Measurements from ENCODE around the gene POMT2.
"Not testable (repeated sequence)": the region's sequence is repeated elsewhere in the genome, so short reads cannot be mapped to it uniquely, and the experiment has no call there.

Gene POMT2, protein sequence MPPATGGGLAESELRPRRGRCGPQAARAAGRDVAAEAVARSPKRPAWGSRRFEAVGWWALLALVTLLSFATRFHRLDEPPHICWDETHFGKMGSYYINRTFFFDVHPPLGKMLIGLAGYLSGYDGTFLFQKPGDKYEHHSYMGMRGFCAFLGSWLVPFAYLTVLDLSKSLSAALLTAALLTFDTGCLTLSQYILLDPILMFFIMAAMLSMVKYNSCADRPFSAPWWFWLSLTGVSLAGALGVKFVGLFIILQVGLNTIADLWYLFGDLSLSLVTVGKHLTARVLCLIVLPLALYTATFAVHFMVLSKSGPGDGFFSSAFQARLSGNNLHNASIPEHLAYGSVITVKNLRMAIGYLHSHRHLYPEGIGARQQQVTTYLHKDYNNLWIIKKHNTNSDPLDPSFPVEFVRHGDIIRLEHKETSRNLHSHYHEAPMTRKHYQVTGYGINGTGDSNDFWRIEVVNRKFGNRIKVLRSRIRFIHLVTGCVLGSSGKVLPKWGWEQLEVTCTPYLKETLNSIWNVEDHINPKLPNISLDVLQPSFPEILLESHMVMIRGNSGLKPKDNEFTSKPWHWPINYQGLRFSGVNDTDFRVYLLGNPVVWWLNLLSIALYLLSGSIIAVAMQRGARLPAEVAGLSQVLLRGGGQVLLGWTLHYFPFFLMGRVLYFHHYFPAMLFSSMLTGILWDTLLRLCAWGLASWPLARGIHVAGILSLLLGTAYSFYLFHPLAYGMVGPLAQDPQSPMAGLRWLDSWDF

GRCh38 chr14:77320238-77320935, at the start of gene POMT2:
TSS of gene POMT2 (minus strand) at chr14:77320883. CDS start at chr14:77320681, 202 bp downstream.
- peak; percentile 89 for DNase-seq

GRCh38 chr14:77369285-77369684, 48.6 kb upstream of the POMT2 start:
- peak; percentile 60 for DNase-seq

DNA sequence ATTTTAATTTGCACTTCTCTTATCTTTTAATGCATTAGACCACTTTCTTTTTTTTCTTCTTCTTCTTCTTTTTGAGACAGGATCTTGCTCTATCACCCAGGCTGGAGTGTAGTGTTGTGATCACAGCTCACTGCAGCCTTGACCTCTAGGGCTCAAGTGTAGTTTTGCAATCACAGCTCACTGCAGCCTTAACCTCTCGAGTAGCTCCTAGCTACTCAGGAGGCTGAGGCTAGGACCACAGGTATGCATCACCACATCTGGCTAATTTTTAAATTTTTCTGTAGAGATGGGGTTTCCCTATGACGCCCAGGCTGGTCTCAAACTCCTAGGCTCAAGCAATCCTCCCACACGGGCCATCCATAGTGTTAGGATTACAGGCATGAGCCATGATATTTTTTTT, 43.5 kb upstream of the POMT2 start:
- peak; percentile 45 for DNase-seq

DNA sequence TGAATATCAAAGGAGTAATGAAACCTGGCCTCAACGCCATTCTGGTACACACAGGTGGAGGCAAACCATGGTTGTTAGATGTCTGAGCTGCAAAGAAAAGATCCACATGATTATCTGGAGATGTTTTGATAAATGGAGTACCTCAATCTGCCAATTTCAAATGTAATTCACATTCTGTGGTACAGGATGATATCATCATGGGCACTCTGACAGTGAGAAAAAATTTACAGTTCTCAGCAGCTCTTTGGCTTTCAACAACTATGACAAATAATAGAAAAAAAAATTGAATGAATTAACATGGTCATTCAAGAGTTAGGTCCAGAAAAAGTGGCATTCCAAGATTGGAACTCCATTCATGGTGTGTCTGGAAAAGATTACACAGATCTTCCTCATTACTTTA, 38.9 kb upstream of the POMT2 start:
- no peak for DNase-seq

DNA sequence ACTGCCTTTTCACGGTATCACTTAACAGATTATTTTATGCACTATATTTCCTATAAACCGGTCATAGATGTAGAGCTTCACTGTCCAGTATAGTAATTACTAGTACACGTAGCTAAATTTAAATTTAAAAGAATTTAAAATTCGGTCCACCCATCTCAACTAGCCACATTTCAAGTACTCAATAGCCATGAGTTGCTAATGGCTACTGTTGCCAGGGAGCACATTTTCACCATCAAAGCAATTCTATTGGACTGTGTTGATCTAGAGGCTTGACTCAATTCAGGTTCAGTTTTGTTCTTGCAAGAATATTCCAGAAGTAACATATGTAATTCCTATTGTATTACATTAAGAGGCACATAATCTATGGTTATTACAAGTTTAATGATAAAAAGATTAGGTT, 36.2 kb upstream of the POMT2 start:
- DNase-seq, result no peak

DNA sequence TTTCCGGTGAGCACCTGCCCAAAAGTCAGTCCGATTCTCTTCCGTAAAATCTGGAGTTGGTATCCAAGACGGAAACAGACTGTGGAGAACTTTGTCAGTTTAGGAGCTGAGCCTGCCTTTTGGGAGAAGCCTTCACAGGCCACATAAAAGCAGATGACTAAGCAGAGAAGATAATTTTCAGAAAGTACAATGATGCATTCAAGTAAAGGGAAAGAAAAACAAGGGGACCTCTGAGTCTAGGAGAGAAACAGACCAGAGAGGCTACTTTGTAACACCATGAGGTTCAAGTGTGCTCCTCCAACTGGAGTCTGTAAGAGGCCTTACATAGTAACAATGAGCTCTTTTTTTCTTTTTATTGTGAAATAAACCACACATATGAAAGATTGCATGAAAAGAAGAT, 35.1 kb upstream of the POMT2 start:
- DNase-seq, result peak; percentile 12

GRCh38 chr14:77353469-77354141, 32.9 kb upstream of the POMT2 start:
- DNase-seq, result no peak

DNA sequence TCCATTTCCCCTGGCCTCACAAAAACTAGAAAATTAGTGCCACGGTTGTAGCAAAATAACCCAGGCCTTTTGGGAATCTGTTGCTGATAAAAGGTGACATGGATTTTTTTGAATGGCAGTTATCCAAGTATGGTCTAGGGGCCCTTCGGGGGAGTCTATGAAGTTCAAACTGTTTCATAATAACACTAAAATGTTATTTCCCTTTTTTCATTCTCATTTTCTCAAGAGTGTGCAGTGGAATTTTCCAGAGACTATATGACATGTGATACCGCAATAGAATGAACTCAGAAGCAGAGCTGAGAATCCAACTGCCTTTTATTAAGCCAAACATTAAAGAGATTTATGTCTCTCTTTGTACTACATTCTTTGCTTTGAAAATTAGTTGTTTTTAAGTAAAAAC, 27.1 kb upstream of the POMT2 start:
- DNase-seq, result peak; percentile 96

- no peak for DNase-seq
Measured at GRCh38 chr14:77346495-77346894, 25.8 kb upstream of the POMT2 start.

DNA sequence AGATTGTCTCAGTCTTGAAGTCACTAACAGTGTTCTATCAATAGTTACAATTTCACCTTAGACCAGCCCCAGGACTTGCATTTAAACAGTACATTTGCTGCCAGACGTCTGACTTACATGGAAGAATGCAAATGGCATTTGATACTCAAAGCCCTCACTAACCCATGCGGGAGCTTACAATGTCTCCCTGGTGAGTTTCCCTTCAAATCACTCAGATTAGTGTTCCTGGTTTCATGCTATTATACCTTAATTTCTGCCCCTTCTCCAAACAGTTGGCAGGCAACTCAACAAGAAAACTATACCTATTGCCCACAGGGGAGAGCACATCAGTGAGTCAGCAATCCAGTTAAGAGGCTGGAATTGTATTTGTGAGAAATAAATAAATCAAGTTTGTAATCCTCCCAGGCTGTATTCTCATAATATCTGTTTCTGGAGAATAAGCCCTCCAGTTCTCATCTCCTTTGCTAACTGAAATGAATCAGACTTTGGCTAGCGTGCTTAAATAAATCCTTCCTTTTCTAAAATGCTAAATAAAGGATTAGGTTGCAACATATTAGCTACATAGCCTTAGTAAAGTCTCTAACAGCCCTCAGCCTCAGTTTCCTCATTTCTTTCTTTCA, 23.8 kb upstream of the POMT2 start:
- peak; percentile 80 for DNase-seq

DNA sequence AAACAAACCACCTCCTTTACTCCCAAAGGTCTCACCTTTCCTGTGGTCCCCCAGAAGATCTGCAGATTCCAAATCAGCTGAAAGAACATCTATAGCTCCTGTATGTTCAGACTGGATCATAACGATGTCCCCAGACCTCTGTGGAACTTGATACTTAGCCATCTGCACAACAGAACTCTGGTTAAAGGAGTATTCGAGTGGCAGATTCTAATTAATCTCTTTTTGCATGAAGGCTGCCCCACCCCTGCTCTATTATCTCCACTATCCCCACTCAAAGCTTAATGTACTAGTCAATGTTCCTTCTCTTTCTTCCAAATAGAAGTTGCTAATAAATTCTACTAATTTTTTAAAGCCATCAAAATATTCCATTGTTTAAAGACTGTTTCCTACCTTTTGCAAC, 23.0 kb upstream of the POMT2 start:
- DNase-seq, result no peak

DNA sequence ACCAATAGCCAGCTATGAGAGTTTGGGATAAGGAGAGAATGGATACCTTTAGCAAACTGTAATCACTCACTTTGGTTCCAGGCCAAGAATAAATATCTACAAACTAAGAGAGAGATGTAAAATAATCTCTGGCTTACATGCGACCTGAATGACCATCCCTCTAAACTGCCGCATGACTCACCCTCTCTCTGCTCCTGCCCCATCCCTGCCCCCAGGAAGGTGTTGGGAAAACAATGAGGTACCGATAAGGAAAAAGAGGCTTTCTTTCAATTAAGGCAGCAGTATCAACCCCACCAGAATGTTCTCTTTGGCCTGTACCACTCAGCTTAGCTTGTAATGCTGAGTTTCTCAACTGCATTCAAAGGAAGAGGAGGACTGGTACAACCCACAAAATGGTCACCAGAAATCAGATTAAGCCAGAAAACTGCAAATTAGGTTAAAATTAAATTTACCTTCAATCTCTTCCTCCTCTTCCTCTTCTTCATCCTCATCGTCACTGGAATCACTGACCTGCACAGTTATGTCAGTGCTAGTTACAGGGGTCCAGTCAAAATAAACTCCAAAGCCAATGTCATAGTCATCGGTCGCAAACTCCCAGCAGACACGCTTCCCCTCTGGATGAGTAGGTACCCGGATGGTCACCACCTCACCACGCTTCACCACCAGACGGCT, 22.2 kb upstream of the POMT2 start:
- no peak for DNase-seq

DNA sequence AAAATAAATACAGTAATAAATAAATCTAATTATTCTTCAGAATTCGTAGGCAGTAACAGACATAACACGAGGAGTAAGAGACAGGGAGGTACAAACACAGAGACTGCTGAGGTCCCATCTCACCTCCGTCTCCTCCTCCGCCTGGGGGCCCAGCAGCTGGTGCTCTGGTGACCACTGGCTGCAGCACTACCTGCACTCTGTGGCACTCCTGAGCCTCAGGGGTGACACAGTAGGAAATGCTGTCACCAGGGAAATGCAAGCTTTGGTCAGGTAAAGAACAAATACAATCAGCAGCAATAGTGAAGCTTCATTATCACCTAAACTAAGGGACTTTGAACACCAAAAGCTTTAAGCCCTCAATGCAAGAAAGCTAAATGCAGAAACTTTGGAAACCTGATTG, 19.7 kb upstream of the POMT2 start:
- DNase-seq, result no peak

DNA sequence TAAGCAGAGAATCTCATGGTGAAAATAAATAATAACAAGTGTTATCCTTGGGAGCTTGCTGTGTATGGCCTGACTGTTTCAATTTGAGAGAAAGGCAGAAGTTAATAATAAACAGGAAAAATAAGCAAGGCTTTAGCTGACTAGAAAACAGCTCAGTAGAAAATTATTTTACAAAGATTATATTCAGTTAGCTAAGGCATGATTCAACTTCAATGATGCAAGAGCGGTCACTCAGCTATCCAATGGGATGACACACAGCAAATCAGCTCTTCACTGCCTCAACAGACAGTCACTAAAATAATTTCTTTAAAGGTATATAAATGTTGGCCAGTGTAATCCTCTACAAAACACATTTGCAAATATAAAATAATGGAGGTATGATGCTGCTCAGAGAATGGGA, 18.7 kb upstream of the POMT2 start:
- DNase-seq, result no peak

GRCh38 chr14:77338302-77338701, 17.6 kb upstream of the POMT2 start:
- DNase-seq, result no peak

DNA sequence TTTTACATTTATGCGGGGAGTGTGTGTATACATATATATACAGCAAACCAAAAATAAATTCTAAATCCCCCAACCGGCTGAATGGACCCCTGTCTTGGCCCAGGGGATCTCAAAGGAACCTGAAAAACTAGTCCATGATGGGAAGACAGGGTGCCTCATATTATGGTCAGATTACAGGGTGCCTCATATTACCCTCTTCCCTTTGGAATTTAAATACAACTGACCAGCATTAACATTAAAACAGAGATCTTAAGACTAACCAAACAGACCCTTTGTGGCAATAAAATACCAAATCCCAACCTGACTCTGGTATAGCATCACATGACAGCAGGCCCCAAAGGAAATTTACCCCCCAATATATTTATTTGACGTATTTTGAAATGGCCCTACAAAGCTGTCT, 17.2 kb upstream of the POMT2 start:
- DNase-seq, result no peak

DNA sequence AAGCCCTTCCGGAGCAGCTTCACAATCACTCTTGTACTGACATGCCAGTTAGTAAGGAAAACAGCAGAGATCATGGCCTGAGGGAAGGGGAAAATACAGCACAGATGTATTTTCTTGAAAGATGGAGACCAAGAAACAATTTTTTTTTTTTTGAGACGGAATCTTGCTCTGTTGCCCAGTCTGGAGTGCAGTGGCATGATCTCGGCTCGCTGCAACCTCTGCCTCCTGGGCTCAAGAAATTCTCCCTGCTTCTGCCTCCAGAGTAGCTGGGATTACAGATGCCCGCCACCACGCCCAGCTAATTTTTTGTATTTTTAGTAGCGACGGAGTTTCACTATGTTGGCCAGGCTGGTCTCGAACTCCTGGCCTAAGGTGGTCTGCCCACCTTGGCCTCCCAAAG, 16.6 kb upstream of the POMT2 start:
- DNase-seq, result not testable (repeated sequence)

DNA sequence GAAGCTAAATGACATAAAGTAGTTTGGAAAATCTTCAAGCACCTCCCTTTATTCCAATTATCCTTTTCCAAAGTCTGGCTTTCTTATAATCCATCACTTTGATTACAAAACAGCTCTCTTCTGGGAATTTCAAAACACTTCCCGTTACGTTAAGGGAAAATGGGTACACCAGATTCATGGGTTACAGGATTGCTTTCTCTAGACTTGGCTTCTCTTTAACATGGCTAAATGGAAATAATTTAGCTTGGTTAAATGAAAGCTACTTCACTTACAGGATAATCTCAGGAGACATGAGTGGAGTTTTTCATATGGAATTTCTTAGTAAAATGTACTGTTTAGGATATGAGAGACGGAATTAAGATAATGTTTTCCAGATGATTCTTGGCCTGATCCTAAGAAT, 14.9 kb upstream of the POMT2 start:
- no peak for DNase-seq

DNA sequence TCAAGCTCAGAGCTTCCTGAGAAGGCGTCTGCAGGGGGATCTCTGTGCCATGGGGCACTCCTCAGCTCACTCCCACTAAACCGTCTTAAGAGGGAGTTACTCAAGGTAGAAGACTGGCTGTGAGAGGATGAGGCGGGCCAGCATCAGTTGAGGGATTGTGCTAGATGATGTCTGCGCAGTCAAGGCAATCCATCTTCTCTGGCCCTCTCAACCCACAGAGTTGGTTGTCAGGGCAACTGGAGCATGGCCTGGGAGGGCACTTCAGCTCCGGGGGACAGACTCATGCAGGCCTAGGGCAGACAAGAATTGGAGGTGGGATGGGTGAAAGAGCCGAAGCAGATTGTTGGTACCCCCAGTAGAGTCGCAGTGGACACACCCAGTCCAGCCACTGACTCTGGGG, 9.2 kb upstream of the POMT2 start:
- no peak for DNase-seq

DNA sequence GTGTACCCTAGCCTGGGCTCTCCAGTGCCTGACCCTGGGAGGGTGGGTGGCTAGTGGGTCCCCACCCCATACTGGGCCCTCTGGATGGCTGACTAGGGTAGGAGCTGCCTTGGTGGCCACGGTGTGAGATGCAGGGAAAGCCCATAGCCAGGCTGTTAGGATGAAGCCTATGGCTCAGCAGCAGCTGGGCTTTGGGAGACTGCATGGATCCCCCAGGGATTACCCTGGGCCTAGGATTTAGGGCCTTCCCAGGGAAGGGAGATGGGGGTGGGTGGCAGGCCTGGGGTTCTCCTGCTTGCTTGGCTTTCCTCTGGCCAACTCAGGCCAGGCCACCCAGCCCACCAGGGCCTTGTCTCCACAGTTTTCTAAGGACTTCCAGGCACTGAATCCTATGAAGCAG, 6.4 kb upstream of the POMT2 start:
- no peak for DNase-seq

GRCh38 chr14:77325746-77326094, 5.0 kb upstream of the POMT2 start:
- DNase-seq, result no peak
